Left ventricle myocardium superior (tissue), 1 donor: ENCODE data around the gene RAD51. TPM values are rescaled to one million over a fixed set of nuclear protein-coding genes. Genes with fewer than 3 reads are reported as not detected.
A peak's percentile ranks its signal among the peaks of the same experiment; 100 is the strongest.
"Not testable (repeated sequence)": the region's sequence is repeated elsewhere in the genome, so short reads cannot be mapped to it uniquely, and the experiment has no call there.

Source experiments
- ATAC-seq: fragments of 200-7000 bp; cut with Tn5 transposase; one replicate; pipeline ENCODE4 v1.9.1; 2020; ENCODE audit warnings: mild to moderate bottlenecking, moderate library complexity
- DNase-seq: peaks from one replicate; pipeline ENCODE4 v3.0.0-alpha.2; 2020
- intact Hi-C: fragments of 100-400 bp; cut with micrococcal nuclease; formaldehyde crosslinking; loops from one replicate; pipeline ENCODE4 v1.11.0; 2022
- long read RNA-seq: library from polyadenylated mRNA; unstranded; transcript quantifications from one replicate; pipeline ENCODE4 v2.0.0, GENCODE V29; 2021
- total RNA-seq: library from RNA; stranded (reverse); fragmentation: NEBNext Ultra II Directional; extraction: Animal tissue kit (Norgen Biotek cat#: 25700); gene quantifications from one replicate; pipeline ENCODE4 v1.2.1, GENCODE V29; 2021
- donor health status: DM: no; HTN: yes; CAD: no; lungs with severe emphysema.

RAD51 gene
- total RNA-seq: 1.5 TPM
- long read RNA-seq, partial matches to known transcripts: 0 of 2 reads
- long read RNA-seq, other reads (novel, unspliced or antisense): 0 of 2 reads

- ATAC-seq (peak; percentile 99), DNase-seq (peak; percentile 95)
- intact Hi-C loops: no loop called here
Observed at GRCh38 chr15:40694688-40695468, at the start of gene RAD51. Gene RAD51, plus strand, starts transcription at chr15:40695174. Its CDS starts 3,585 bp downstream, at chr15:40698759.

- intact Hi-C loops: no loop called here
- DNase-seq (no peak), ATAC-seq (no peak)
Observed at GRCh38 chr15:40647523-40647922, 47.5 kb upstream of the RAD51 start.

GRCh38 chr15:40650479-40650878, 44.5 kb upstream of the RAD51 start:
- intact Hi-C loops: no loop called here
- DNase-seq: no peak
- no peak for ATAC-seq

GRCh38 chr15:40660686-40661085, 34.3 kb upstream of the RAD51 start:
- DNase-seq (no peak), ATAC-seq (no peak)
- intact Hi-C loops: no loop called here

GRCh38 chr15:40664909-40665308, 30.1 kb upstream of the RAD51 start:
- DNase-seq: no peak
- no peak for ATAC-seq
- intact Hi-C loops: no loop called here

- intact Hi-C loops, DNase-seq, ATAC-seq: not testable (repeated sequence)
Observed at GRCh38 chr15:40676290-40676689, 18.7 kb upstream of the RAD51 start.

- DNase-seq, intact Hi-C loops, ATAC-seq: not testable (repeated sequence)
Observed at GRCh38 chr15:40676906-40677305, 18.1 kb upstream of the RAD51 start.

GRCh38 chr15:40680151-40680550, 14.8 kb upstream of the RAD51 start:
- intact Hi-C loops: no loop called here
- ATAC-seq (no peak), DNase-seq (no peak)

GRCh38 chr15:40680959-40681358, 14.0 kb upstream of the RAD51 start:
- DNase-seq, ATAC-seq, intact Hi-C loops: not testable (repeated sequence)

- intact Hi-C loops: no loop called here
- DNase-seq (no peak), ATAC-seq (no peak)
Observed at GRCh38 chr15:40684381-40684780, 10.6 kb upstream of the RAD51 start.

GRCh38 chr15:40685376-40685775, 9.6 kb upstream of the RAD51 start:
- DNase-seq (no peak), ATAC-seq (no peak)
- intact Hi-C loops: no loop called here

- intact Hi-C loops: no loop called here
- DNase-seq (no peak), ATAC-seq (no peak)
Observed at GRCh38 chr15:40688932-40689799, 5.8 kb upstream of the RAD51 start.

- no peak for DNase-seq
- no peak for ATAC-seq
- intact Hi-C loops: no loop called here
Observed at GRCh38 chr15:40691737-40692136, 3.2 kb upstream of the RAD51 start.

GRCh38 chr15:40693904-40694687, 878 bp upstream of the RAD51 start:
- intact Hi-C loops: no loop called here

GRCh38 chr15:40695469-40695890, 506 bp downstream of the RAD51 start:
- ATAC-seq (no peak), DNase-seq (no peak)
- intact Hi-C loops: no loop called here

More at GRCh38 chr15:40693904-40694687, 878 bp upstream of the RAD51 start:
- ATAC-seq (no peak), DNase-seq (no peak)

- intact Hi-C loops: no loop called here
- ATAC-seq: no peak
- no peak for DNase-seq
Observed at GRCh38 chr15:40696228-40696627, 1.3 kb downstream of the RAD51 start.

GRCh38 chr15:40697916-40698315, 2.9 kb downstream of the RAD51 start:
- ATAC-seq (no peak), DNase-seq (no peak)
- intact Hi-C loops: no loop called here

GRCh38 chr15:40702077-40702476, 7.1 kb downstream of the RAD51 start:
- no peak for DNase-seq
- ATAC-seq: no peak
- intact Hi-C loops: no loop called here

GRCh38 chr15:40706121-40706520, 11.1 kb downstream of the RAD51 start:
- ATAC-seq: no peak
- DNase-seq: no peak
- intact Hi-C loops: no loop called here
